Ureter (tissue), 1 donor: ENCODE results near the gene TEX2. TPM values are rescaled to one million over a fixed set of nuclear protein-coding genes. Genes with fewer than 3 reads are reported as not detected.
A peak's percentile ranks its signal among the peaks of the same experiment; 100 is the strongest.

Source experiments
- DNase-seq: peaks from one replicate; pipeline ENCODE4 v3.0.0-alpha.2; 2020; ENCODE audit warnings: low spot score
- total RNA-seq: library from RNA; stranded (reverse); gene quantifications from one replicate; pipeline ENCODE4 v1.2.4, GENCODE V29; 2023
- donor health status: DM: yes; HTN: yes; CAD: no.

Gene TEX2
- 31.6 TPM for total RNA-seq

- peak; percentile 91 for DNase-seq
These were observed at the start of gene TEX2 for GRCh38 chr17:64263000-64263766. Gene TEX2, minus strand, starts transcription at chr17:64263260. Its CDS starts 49,043 bp downstream, at chr17:64214217.

DNA sequence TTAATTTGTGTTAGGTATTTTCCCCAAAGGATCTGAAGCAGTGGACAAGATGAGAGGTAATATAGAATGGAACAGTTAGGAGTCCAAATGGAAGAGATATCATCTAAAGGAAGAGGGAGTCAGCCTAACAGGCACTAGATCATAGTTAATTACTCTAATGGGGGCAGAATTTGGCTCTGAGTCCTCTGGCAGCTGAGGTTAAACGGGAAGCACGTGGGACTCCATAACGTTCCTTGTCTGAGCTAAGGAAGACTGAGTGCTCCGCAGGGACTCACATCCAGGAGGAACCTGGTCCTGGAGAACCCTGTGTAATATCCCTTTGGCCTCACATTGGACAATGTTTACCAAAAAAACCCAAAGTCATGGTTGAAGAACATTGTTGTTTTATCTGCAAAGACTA lies 46.6 kb upstream of the TEX2 start:
- no peak for DNase-seq

GRCh38 chr17:64309021-64309420 lies 46.0 kb upstream of the TEX2 start:
- no peak for DNase-seq

GRCh38 chr17:64306850-64307463 lies 43.9 kb upstream of the TEX2 start:
- DNase-seq: peak; percentile 69

DNA sequence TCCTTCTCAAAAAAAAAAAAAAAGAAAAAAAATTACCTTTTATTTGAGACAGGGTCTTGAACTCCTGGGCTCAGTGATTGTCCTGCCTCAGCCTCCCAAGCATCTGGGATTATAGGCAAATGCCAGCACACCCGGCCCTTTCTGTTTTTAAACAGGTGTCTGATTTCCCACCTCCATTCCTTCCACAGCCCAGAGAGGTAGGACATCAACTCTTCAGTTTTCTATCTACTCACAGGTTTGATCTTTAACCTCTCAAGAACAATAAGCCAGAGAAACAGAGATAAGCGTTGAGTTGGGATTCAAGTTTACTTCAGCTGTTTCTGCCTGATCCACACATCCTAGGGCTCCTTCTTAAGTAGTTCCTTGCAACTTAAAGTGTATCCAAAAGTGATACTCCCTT lies 41.5 kb upstream of the TEX2 start:
- no peak for DNase-seq

- DNase-seq: no peak
These were observed 37.6 kb upstream of the TEX2 start for GRCh38 chr17:64300699-64300965.

DNA sequence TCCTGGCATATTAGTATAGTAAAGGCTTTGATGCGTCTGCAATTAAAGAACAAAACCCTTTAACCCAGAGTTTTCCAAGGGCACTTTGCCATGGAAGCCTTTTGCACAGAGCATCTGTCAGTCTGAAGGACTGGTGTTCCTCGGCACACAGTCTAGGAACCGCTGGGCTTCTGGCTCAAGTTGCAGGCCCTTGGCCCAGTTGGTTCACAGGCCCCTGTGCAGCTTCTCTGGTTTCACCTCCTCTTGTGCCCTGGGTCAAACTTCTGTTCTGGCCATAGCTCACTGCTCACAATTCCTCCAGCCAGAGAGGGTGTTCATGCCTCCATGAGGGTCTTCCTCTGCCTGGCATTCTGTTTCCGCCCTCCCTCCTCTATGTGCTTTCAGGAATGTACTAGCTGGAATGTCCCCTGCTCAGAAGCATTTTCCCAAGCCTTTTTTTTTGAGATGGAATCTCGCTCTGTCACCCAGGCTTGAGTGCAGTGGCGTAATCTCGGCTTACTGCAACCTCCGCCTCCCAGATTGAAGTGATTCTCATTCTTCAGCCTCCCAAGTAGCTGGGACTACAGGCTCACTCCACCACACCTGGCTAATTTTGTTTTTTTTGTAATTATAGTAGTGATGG lies 34.5 kb upstream of the TEX2 start:
- no peak for DNase-seq

DNA sequence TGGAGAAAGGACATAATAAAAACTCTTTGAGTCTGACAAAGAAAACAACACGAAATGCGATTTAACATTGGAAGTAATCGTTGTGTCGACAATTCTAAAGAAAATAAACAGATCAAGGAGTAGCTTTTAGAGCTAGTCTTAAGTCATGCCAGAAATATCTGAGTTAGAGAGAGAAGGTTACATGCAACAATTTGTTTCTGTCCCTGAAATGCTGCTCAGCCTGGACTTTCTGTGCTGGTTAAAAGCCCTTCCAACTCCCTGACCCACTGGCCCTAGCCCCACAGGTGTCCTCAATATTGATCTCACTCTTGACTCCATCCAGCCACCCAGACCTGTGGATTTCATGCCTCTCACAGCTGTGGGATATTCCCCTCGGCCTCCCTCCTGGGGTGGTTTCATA lies 33.2 kb upstream of the TEX2 start:
- DNase-seq: no peak

DNA sequence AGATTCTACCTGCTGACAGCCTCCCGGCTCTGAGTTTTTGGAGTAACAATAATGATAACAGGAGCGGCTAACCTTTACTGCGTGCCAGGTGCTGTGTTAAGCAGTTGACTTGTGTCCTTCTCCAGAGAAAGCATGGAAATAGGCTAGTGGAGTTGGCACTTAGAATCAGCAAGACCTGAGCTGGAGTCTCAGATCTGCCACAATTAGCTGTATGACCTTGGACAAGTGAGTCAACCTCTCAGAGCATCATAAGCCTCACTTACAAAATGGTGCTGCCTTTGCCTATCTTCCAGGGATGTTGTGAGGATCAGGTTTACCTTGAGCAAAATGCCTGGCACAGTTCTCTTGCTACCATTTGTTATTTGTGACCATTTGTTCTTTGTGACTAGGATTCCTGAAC lies 32.1 kb upstream of the TEX2 start:
- no peak for DNase-seq

- DNase-seq: no peak
These were observed 28.3 kb upstream of the TEX2 start for GRCh38 chr17:64291268-64291851.

- DNase-seq: no peak
These were observed 26.7 kb upstream of the TEX2 start for GRCh38 chr17:64289741-64290141.

DNA sequence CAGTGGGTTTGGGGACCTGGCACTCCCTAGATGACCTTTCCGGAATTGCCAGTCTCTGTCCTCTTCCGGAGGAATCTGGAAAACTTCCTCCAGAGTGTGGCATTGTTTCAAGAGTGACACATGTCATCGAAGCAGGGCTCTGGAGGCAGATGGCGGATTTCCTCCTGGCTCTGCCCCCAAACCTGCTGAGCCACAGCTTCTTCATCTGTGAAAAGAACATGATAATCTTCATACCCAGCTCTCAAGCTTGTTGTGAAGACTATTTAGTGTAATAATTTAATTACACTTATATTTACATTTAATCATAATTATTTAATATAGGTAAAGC lies 19.7 kb upstream of the TEX2 start:
- no peak for DNase-seq

GRCh38 chr17:64281962-64282752 lies 19.1 kb upstream of the TEX2 start:
- DNase-seq: no peak

- DNase-seq: no peak
These were observed 15.6 kb upstream of the TEX2 start for GRCh38 chr17:64278614-64279013.

- no peak for DNase-seq
These were observed 14.9 kb upstream of the TEX2 start for GRCh38 chr17:64277831-64278562.

DNA sequence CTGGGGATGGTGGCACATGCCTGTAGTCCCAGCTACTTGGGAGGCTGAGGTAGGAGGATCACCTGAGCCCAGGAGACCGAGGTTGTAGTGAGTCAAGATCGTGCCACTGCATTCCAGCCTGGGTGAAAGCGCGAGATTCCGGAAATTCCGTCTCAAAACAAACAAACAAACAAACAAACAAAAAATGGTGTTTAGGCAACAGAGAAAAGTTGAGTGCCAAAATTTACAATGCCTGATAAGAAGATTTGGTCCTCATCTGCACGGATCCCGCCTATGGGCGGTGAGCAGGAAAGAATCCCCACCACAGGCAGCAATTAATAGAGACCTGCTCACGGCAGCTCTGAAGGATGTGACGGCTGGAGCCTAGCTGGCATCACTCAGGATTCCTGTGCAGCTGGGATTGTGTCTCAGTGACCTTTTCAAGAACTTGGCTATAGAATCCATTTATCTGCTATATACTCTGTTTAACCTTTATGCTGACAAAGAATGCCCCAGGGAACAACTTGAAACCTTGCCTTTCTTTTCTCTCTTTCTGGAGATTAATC lies 14.0 kb upstream of the TEX2 start:
- no peak for DNase-seq

- DNase-seq: no peak
These were observed 12.0 kb upstream of the TEX2 start for GRCh38 chr17:64275016-64275415.

DNA sequence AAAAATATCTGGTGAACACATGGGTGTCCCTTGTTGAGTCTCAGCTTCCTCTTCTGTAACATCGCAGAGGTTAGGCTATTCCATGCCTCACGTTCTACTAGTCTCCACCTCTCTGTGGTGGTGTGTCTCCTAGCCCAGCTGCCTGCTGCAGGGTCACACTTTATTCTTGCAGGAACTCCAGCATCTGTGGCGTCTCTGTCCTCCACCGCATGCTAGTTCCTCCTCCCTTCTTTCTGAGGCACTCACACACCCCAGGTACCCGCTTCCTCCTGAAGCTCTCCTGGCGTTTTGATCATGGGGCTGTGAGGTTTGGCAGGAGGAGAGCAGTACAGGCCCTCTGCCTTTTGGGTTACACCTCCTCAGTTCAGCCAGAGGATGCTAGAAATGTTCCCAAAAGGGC lies 9.9 kb upstream of the TEX2 start:
- no peak for DNase-seq

- no peak for DNase-seq
These were observed 7.8 kb upstream of the TEX2 start for GRCh38 chr17:64270885-64271284.

- DNase-seq: no peak
These were observed 6.9 kb upstream of the TEX2 start for GRCh38 chr17:64269687-64270649.
